Neural cell (in vitro differentiated cells): ENCODE results near the gene FASTK. TPM values are rescaled to one million over a fixed set of nuclear protein-coding genes. Genes with fewer than 3 reads are reported as not detected.

Source experiments
- H2AFZ ChIP-seq: fragments of 200-600, 300-800 bp; sonication (generic), shearing (Covaris generic); 2 replicates; pipeline ENCODE4 v1.6.0; 2014; ENCODE audit warnings: low read depth, mild to moderate bottlenecking, antibody characterized with exemption, low read length, moderate library complexity
- H3F3A ChIP-seq: fragments of 200-600 bp; shearing (Covaris generic); 2 replicates; pipeline ENCODE4 v1.6.1; 2016; ENCODE audit warnings: mild to moderate bottlenecking, moderate library complexity, mixed read lengths, antibody characterized with exemption, low read length; ENCODE audit not compliant: insufficient read depth, poor library complexity, severe bottlenecking
- H3K27ac ChIP-seq: fragments of 200-600, 300-800 bp; sonication (generic), shearing (Covaris generic); 2 replicates; pipeline ENCODE4 v1.5.1; 2014; ENCODE audit warnings: mild to moderate bottlenecking, low read length, moderate library complexity
- H3K27me3 ChIP-seq: fragments of 300-800, 200-600 bp; sonication (generic), shearing (Covaris generic); 2 replicates; pipeline ENCODE4 v1.6.0; 2014; ENCODE audit warnings: mild to moderate bottlenecking, low read depth, low read length, moderate library complexity; ENCODE audit not compliant: insufficient read depth
- H3K36me3 ChIP-seq: fragments of 300-800, 200-600 bp; sonication (generic), shearing (Covaris generic); 2 replicates; pipeline ENCODE4 v1.5.1; 2014; ENCODE audit warnings: mild to moderate bottlenecking, antibody characterized with exemption, low read length, moderate library complexity; ENCODE audit not compliant: insufficient read depth
- H3K4me2 ChIP-seq: fragments of 300-800, 200-600 bp; sonication (generic), shearing (Covaris generic); 2 replicates; pipeline ENCODE4 v1.6.0; 2014; ENCODE audit warnings: mild to moderate bottlenecking, low read length
- H3K4me3 ChIP-seq: fragments of 300-800, 200-600 bp; sonication (generic), shearing (Covaris generic); 2 replicates; pipeline ENCODE4 v1.5.1; 2014; ENCODE audit warnings: mild to moderate bottlenecking, low read length, moderate library complexity
- H3K79me2 ChIP-seq: fragments of 200-600 bp; shearing (Covaris generic); replicated peaks from 2 replicates; pipeline ENCODE4 v1.6.0; 2014; ENCODE audit warnings: mild to moderate bottlenecking, low read length, moderate library complexity; ENCODE audit not compliant: insufficient read depth
- H3K9ac ChIP-seq: fragments of 300-800, 200-600 bp; sonication (generic), shearing (Covaris generic); 2 replicates; pipeline ENCODE4 v1.6.1; 2016; ENCODE audit warnings: mild to moderate bottlenecking, low read length, mixed read lengths
- H3K9me2 ChIP-seq: fragments of 200-600 bp; shearing (Covaris generic); 2 replicates; pipeline ENCODE4 v1.6.1; 2016; ENCODE audit warnings: mild to moderate bottlenecking, low read length, mixed read lengths; ENCODE audit not compliant: insufficient read depth
- H3K9me3 ChIP-seq: fragments of 200-600, 300-800 bp; sonication (generic), shearing (Covaris generic); 2 replicates; pipeline ENCODE4 v1.6.1; 2016; ENCODE audit warnings: mild to moderate bottlenecking, mixed run types, low read length, moderate library complexity, mixed read lengths
- H4K20me1 ChIP-seq: fragments of 200-600 bp; shearing (Covaris generic); 2 replicates; pipeline ENCODE4 v1.6.1; 2016; ENCODE audit warnings: mild to moderate bottlenecking, mixed run types; ENCODE audit not compliant: insufficient read depth
- CTCF ChIP-seq: fragments of 450-650 bp; IDR thresholded peaks from 2 replicates; pipeline ENCODE4 v1.5.1; 2014; ENCODE audit warnings: antibody characterized with exemption, mild to moderate bottlenecking, moderate library complexity; ENCODE audit not compliant: poor library complexity, severe bottlenecking
- EP300 ChIP-seq: fragments of 450-650 bp; conservative IDR thresholded peaks from 2 replicates; pipeline ENCODE4 v1.6.1; 2014; ENCODE audit warnings: antibody characterized with exemption, mild to moderate bottlenecking, moderate library complexity; ENCODE audit not compliant: poor library complexity, severe bottlenecking
- EZH2 ChIP-seq: fragments of 200-600, 300-800 bp; shearing (Covaris generic), sonication (generic); IDR thresholded peaks from 2 replicates; pipeline ENCODE4 v1.6.1; 2014; ENCODE audit warnings: antibody characterized with exemption, low read length, borderline replicate concordance, mild to moderate bottlenecking; ENCODE audit not compliant: insufficient read depth, poor library complexity, severe bottlenecking
- MXI1 ChIP-seq: fragments of 450-650 bp; conservative IDR thresholded peaks from 2 replicates; pipeline ENCODE4 v1.6.1; 2014; ENCODE audit warnings: antibody characterized with exemption, mild to moderate bottlenecking; ENCODE audit not compliant: poor library complexity, severe bottlenecking
- POLR2AphosphoS5 ChIP-seq: IDR thresholded peaks from 2 replicates; pipeline ENCODE4 v1.6.1; 2012
- RAD21 ChIP-seq: fragments of 450-650 bp; conservative IDR thresholded peaks from 2 replicates; pipeline ENCODE4 v1.6.1; 2014; ENCODE audit warnings: antibody characterized with exemption, mild to moderate bottlenecking, moderate library complexity
- REST ChIP-seq: IDR thresholded peaks from 2 replicates; pipeline ENCODE4 v1.6.1; 2012; ENCODE audit warnings: borderline replicate concordance
- SMC3 ChIP-seq: fragments of 450-650 bp; conservative IDR thresholded peaks from 2 replicates; pipeline ENCODE4 v1.6.1; 2014; ENCODE audit warnings: antibody characterized with exemption, mild to moderate bottlenecking, moderate library complexity; ENCODE audit not compliant: poor library complexity
- TAF1 ChIP-seq: IDR thresholded peaks from 2 replicates; pipeline ENCODE4 v1.6.1; 2012; ENCODE audit warnings: low read depth
- polyA plus RNA-seq: library from polyadenylated mRNA; depleted of rRNA; stranded (reverse); fragments of >200 nt; gene quantifications from 2 replicates; pipeline ENCODE4 v1.2.3, GENCODE V29; 2014

The FASTK gene
- polyA plus RNA-seq, 1 donor from 2014 or later, result 147 TPM

- Histone ChIP-seq H3K9ac (peak overlapping the region; percentile 78), H3K27ac (no peak overlapping the region), H4K20me1 (no peaks in the 10 kb centered on the region)
These were observed 24.3 kb downstream of the FASTK start for GRCh38 chr7:151056283-151056665.

GRCh38 chr7:151053751-151054150 lies 26.9 kb downstream of the FASTK start:
- Histone ChIP-seq H3K4me3 (no peak overlapping the region), H3K27me3 (peaks cover 23% of the 10 kb centered on the region), H3K27ac (no peak overlapping the region), H3F3A (peaks cover 6% of the 10 kb centered on the region), H3K79me2 (no peaks in the 10 kb centered on the region), H3K36me3 (no peaks in the 10 kb centered on the region), H3K4me2 (no peak overlapping the region), H3K9me3 (no peaks in the 10 kb centered on the region), H2AFZ (no peak overlapping the region), H4K20me1 (no peaks in the 10 kb centered on the region), H3K9ac (no peak overlapping the region), H3K9me2 (no peaks in the 10 kb centered on the region)
- TF ChIP-seq EZH2, result no peak
- no peak for TF ChIP-seq SMC3
- no peak for TF ChIP-seq RAD21
- no peak for TF ChIP-seq POLR2AphosphoS5

More at GRCh38 chr7:151056283-151056665, 24.3 kb downstream of the FASTK start:
- Histone ChIP-seq H3K9me2 (no peaks in the 10 kb centered on the region), H2AFZ (no peak overlapping the region), H3K4me3 (peak overlapping the region; percentile 92), H3K9me3 (no peaks in the 10 kb centered on the region), H3K4me2 (peak overlapping the region; percentile 94), H3K27me3 (peaks cover 16% of the 10 kb centered on the region), H3K36me3 (no peaks in the 10 kb centered on the region), H3K79me2 (no peaks in the 10 kb centered on the region), H3F3A (peaks cover 6% of the 10 kb centered on the region)
- no peak for TF ChIP-seq TAF1

GRCh38 chr7:151053096-151053495 lies 27.5 kb downstream of the FASTK start:
- Histone ChIP-seq H3K9ac (no peak overlapping the region), H3K79me2 (no peaks in the 10 kb centered on the region), H3K27me3 (peaks cover 23% of the 10 kb centered on the region), H2AFZ (no peak overlapping the region), H3K36me3 (no peaks in the 10 kb centered on the region), H3F3A (no peaks in the 10 kb centered on the region), H3K4me2 (no peak overlapping the region), H3K4me3 (no peak overlapping the region), H3K9me3 (no peaks in the 10 kb centered on the region), H3K9me2 (no peaks in the 10 kb centered on the region), H4K20me1 (no peaks in the 10 kb centered on the region), H3K27ac (no peak overlapping the region)
- TF ChIP-seq EP300 (no peak), REST (no peak), MXI1 (no peak), EZH2 (no peak), CTCF (no peak), POLR2AphosphoS5 (no peak), SMC3 (no peak)
